Measurements from ENCODE around the gene ATP10A. TPM values are rescaled to one million over a fixed set of nuclear protein-coding genes. Genes with fewer than 3 reads are reported as not detected.
A peak's percentile ranks its signal among the peaks of the same experiment; 100 is the strongest.

ATP10A gene
- total RNA-seq, 1 experiment from 2014 or later, result 2.1 TPM

DNA sequence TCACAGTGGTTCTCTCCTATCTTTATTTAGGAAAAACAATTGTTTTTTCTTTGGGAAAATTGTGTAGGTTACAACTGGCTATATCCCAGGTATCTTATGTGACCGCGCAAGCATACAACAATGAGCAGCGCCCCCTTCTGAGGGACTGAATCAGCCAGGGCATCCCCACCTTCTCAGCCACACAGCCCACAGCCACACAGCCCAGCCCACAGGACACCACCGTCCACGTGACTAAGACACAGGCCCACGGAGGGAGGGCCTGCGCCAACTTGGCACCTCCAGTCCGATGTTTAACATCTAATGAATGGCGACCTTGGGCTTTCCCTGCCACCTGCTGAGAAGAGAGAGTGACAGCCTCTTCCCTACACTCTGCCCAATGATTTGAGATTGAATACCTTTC, 68.1 kb downstream of the ATP10A start:
- no peak for TF ChIP-seq SOX15 (CRISPR knock-in tag; IDR thresholded peaks at IDR 0.05)
- TF ChIP-seq NR1H2 (CRISPR knock-in tag; IDR thresholded peaks at IDR 0.05), result no peak
- TF ChIP-seq OVOL2 (CRISPR knock-in tag; IDR thresholded peaks at IDR 0.05; ENCODE audit: borderline replicate concordance), result no peak
- no peak for TF ChIP-seq NFYB (CRISPR knock-in tag; conservative IDR thresholded peaks at IDR 0.05; ENCODE audit: low read depth)
- no peak for TF ChIP-seq ATF1 (CRISPR knock-in tag; IDR thresholded peaks at IDR 0.05)
- TF ChIP-seq ZNF138 (CRISPR knock-in tag; conservative IDR thresholded peaks at IDR 0.05), result no peak
- no peak for TF ChIP-seq ZNF396 (CRISPR knock-in tag; IDR thresholded peaks at IDR 0.05; ENCODE audit: borderline replicate concordance)
- TF ChIP-seq ZNF232 (CRISPR knock-in tag; IDR thresholded peaks at IDR 0.05), result no peak
- no peak for TF ChIP-seq RORB (CRISPR knock-in tag; IDR thresholded peaks at IDR 0.05)
- TF ChIP-seq, protein P1, sequence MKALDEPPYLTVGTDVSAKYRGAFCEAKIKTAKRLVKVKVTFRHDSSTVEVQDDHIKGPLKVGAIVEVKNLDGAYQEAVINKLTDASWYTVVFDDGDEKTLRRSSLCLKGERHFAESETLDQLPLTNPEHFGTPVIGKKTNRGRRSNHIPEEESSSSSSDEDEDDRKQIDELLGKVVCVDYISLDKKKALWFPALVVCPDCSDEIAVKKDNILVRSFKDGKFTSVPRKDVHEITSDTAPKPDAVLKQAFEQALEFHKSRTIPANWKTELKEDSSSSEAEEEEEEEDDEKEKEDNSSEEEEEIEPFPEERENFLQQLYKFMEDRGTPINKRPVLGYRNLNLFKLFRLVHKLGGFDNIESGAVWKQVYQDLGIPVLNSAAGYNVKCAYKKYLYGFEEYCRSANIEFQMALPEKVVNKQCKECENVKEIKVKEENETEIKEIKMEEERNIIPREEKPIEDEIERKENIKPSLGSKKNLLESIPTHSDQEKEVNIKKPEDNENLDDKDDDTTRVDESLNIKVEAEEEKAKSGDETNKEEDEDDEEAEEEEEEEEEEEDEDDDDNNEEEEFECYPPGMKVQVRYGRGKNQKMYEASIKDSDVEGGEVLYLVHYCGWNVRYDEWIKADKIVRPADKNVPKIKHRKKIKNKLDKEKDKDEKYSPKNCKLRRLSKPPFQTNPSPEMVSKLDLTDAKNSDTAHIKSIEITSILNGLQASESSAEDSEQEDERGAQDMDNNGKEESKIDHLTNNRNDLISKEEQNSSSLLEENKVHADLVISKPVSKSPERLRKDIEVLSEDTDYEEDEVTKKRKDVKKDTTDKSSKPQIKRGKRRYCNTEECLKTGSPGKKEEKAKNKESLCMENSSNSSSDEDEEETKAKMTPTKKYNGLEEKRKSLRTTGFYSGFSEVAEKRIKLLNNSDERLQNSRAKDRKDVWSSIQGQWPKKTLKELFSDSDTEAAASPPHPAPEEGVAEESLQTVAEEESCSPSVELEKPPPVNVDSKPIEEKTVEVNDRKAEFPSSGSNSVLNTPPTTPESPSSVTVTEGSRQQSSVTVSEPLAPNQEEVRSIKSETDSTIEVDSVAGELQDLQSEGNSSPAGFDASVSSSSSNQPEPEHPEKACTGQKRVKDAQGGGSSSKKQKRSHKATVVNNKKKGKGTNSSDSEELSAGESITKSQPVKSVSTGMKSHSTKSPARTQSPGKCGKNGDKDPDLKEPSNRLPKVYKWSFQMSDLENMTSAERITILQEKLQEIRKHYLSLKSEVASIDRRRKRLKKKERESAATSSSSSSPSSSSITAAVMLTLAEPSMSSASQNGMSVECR (CRISPR knock-in tag; IDR thresholded peaks at IDR 0.05; ENCODE audit: borderline replicate concordance), result no peak
- TF ChIP-seq, protein P2, sequence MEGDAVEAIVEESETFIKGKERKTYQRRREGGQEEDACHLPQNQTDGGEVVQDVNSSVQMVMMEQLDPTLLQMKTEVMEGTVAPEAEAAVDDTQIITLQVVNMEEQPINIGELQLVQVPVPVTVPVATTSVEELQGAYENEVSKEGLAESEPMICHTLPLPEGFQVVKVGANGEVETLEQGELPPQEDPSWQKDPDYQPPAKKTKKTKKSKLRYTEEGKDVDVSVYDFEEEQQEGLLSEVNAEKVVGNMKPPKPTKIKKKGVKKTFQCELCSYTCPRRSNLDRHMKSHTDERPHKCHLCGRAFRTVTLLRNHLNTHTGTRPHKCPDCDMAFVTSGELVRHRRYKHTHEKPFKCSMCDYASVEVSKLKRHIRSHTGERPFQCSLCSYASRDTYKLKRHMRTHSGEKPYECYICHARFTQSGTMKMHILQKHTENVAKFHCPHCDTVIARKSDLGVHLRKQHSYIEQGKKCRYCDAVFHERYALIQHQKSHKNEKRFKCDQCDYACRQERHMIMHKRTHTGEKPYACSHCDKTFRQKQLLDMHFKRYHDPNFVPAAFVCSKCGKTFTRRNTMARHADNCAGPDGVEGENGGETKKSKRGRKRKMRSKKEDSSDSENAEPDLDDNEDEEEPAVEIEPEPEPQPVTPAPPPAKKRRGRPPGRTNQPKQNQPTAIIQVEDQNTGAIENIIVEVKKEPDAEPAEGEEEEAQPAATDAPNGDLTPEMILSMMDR (IDR thresholded peaks at IDR 0.05), result no peak
- DNase-seq (ENCODE audit: low spot score) (no peak), ATAC-seq (no peak)
- no peaks in the 10 kb centered on the region; the same call in 1 of the 2 replicates for H3K27me3 Mint-ChIP-seq (ENCODE audit: low read depth)
- ChIA-PET CTCF (interaction anchor here (2.3 kb wide), 1 partner anchor 12 kb away, joined by 10 read pairs; no protein-coding TSS in a partner anchor), POLR2A (no interaction called here)
- peaks cover 56% of the 10 kb centered on the region for H3K4me1 Mint-ChIP-seq
- no peaks in the 10 kb centered on the region for H3K36me3 Mint-ChIP-seq
- no peaks in the 10 kb centered on the region for H3K9me3 Mint-ChIP-seq
- H3K27ac Mint-ChIP-seq, result no peak overlapping the region
- H3K4me3 Mint-ChIP-seq, result no peak overlapping the region

DNA sequence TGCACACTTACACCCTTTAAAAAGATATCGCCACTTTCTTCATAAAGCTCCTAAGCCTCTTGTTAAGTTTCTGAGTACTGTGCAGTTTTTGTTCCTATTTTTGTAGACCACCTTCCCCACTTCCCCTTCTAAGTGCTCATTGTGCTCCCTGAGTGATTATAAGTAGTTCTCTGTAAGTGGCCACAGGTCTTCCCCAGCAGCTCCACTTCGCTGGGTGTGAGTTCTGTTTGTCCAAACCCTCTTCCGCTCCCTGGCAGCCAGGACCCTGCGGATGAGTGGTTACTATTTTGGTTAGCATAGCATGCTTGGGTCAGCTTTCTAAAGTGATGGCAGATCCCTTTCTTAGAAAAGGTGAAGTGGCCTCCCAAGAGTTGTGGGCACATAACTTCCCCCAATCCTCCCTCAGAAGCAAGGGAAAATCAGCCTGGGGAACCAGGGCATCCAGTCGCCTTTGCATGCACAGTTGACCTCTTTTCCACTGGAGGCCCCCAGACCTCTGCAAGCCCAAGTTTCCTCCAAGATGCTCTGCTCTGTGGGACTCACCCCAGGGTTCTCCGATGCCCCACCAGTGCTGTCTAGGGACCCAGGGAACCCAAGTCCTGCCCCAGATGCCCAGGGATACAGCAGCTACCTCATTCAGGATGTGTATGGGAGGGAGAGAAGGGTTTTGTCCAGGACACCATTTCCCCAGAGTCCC, 69.6 kb downstream of the ATP10A start:
- DNase-seq (ENCODE audit: low spot score), result no peak
- ChIA-PET CTCF (interaction anchor here (1.1 to 1.2 kb wide), 2 partner anchors 10 to 83 kb away, joined by 3 read pairs; no protein-coding TSS in a partner anchor), POLR2A (no interaction called here)
- TF ChIP-seq, protein P3, sequence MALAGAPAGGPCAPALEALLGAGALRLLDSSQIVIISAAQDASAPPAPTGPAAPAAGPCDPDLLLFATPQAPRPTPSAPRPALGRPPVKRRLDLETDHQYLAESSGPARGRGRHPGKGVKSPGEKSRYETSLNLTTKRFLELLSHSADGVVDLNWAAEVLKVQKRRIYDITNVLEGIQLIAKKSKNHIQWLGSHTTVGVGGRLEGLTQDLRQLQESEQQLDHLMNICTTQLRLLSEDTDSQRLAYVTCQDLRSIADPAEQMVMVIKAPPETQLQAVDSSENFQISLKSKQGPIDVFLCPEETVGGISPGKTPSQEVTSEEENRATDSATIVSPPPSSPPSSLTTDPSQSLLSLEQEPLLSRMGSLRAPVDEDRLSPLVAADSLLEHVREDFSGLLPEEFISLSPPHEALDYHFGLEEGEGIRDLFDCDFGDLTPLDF (CRISPR knock-in tag; IDR thresholded peaks at IDR 0.05), result no peak
- TF ChIP-seq, protein P4, sequence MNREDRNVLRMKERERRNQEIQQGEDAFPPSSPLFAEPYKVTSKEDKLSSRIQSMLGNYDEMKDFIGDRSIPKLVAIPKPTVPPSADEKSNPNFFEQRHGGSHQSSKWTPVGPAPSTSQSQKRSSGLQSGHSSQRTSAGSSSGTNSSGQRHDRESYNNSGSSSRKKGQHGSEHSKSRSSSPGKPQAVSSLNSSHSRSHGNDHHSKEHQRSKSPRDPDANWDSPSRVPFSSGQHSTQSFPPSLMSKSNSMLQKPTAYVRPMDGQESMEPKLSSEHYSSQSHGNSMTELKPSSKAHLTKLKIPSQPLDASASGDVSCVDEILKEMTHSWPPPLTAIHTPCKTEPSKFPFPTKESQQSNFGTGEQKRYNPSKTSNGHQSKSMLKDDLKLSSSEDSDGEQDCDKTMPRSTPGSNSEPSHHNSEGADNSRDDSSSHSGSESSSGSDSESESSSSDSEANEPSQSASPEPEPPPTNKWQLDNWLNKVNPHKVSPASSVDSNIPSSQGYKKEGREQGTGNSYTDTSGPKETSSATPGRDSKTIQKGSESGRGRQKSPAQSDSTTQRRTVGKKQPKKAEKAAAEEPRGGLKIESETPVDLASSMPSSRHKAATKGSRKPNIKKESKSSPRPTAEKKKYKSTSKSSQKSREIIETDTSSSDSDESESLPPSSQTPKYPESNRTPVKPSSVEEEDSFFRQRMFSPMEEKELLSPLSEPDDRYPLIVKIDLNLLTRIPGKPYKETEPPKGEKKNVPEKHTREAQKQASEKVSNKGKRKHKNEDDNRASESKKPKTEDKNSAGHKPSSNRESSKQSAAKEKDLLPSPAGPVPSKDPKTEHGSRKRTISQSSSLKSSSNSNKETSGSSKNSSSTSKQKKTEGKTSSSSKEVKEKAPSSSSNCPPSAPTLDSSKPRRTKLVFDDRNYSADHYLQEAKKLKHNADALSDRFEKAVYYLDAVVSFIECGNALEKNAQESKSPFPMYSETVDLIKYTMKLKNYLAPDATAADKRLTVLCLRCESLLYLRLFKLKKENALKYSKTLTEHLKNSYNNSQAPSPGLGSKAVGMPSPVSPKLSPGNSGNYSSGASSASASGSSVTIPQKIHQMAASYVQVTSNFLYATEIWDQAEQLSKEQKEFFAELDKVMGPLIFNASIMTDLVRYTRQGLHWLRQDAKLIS (CRISPR knock-in tag; IDR thresholded peaks at IDR 0.05; ENCODE audit: borderline replicate concordance), result no peak
- TF ChIP-seq, protein P5, sequence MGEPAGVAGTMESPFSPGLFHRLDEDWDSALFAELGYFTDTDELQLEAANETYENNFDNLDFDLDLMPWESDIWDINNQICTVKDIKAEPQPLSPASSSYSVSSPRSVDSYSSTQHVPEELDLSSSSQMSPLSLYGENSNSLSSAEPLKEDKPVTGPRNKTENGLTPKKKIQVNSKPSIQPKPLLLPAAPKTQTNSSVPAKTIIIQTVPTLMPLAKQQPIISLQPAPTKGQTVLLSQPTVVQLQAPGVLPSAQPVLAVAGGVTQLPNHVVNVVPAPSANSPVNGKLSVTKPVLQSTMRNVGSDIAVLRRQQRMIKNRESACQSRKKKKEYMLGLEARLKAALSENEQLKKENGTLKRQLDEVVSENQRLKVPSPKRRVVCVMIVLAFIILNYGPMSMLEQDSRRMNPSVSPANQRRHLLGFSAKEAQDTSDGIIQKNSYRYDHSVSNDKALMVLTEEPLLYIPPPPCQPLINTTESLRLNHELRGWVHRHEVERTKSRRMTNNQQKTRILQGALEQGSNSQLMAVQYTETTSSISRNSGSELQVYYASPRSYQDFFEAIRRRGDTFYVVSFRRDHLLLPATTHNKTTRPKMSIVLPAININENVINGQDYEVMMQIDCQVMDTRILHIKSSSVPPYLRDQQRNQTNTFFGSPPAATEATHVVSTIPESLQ (CRISPR knock-in tag; IDR thresholded peaks at IDR 0.05), result no peak
- TF ChIP-seq GRHL2 (CRISPR knock-in tag; IDR thresholded peaks at IDR 0.05; ENCODE audit: insufficient replicate concordance, severe bottlenecking), result no peak
- no peak for TF ChIP-seq MYBL2 (CRISPR knock-in tag; IDR thresholded peaks at IDR 0.05)
- TF ChIP-seq NR1H2 (CRISPR knock-in tag; IDR thresholded peaks at IDR 0.05), result no peak
- no peak for TF ChIP-seq ZNF671 (CRISPR knock-in tag; IDR thresholded peaks at IDR 0.05)
- no peak for TF ChIP-seq ZNF423 (CRISPR knock-in tag; IDR thresholded peaks at IDR 0.05)
- 0 out of 2 replicates have a peak overlapping the region, but pooled peaks have one; percentile 34 for H3K27ac Mint-ChIP-seq
- H3K4me3 Mint-ChIP-seq, result no peak overlapping the region
- no peaks in the 10 kb centered on the region for H3K36me3 Mint-ChIP-seq
- H3K4me1 Mint-ChIP-seq, result peaks cover 58% of the 10 kb centered on the region
- no peaks in the 10 kb centered on the region; the same call in 1 of the 2 replicates for H3K27me3 Mint-ChIP-seq (ENCODE audit: low read depth)
- no peak for ATAC-seq
- H3K9me3 Mint-ChIP-seq, result no peaks in the 10 kb centered on the region

Data from WTC11 (cell line).